Activated T-helper 1 cell treated with anti-CD3 and anti-CD28 coated beads, Interleukin-2, amount 50 U/mL, for 16 hours (primary cell): Measurements from ENCODE around the gene AMN.
"Not testable (repeated sequence)": the region's sequence is repeated elsewhere in the genome, so short reads cannot be mapped to it uniquely, and the experiment has no call there.

Experiments used
- DNase-seq, 2 donors: peaks; one replicate each; pipeline ENCODE4 v3.0.0-alpha.2; 2020; ENCODE audit warnings: low read depth in 1 of 2, low spot score in 1 of 2

The AMN gene

DNA sequence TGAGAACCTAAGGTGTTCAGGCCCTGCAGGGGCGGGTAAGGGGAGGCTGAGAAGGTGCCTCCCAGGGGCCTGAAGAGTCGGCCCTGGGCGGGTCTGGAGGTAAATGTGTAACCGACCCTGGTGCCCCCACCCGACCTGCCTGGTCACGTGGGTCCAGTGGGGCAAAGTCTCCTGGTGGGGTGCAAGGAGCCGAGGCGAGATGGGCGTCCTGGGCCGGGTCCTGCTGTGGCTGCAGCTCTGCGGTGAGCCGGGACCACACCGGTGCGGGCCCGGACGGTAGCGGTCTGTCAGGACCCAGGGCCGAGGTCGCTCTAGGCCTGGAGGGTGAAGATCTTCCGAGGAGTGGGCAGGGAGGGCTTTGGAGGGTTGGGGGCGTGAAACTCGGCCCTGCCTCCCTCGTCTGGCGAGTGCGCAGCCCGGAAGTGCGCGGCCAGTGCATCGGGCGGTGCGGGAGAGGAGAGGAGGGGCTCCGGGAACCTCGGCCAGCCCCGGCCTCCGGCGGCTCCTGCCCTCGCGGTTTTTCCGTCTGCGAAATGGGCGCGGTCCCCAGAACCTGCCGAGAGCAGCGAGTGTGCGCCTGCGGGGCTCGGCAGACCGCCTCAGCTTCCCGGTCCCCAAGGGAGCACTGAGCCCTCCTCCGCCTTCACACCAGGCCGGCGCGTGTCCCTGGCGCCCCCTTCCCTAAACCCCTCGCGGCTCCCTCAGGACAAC lies at the start of gene AMN:
Gene AMN (plus strand): TSS at position 174 of the 711 bp plus-strand sequence. CDS start 26 bp downstream, at position 200.
- no peak for DNase-seq

DNA sequence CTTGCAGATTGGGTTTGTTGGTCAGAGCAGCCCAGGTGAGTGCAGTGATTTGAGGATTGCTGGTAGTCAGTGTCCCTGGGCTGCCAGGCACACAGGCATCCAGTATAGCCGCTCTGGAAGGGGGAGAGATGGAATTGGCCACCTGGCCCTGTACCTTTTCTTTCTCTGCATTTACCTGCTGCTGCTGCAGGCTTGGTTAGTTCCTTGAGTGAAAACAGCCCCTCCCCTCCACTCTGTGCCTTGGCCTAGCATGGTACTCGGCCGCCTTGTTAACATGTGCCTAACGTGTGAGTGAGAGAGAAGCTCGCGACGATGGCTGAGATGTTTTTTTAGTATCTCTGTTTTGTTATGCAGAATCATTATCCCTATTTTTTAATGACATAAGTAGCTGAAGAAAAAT lies 49.3 kb upstream of the AMN start:
- no peak for DNase-seq

GRCh38 chr14:102873546-102874061 lies 48.9 kb upstream of the AMN start:
- DNase-seq: no peak

DNA sequence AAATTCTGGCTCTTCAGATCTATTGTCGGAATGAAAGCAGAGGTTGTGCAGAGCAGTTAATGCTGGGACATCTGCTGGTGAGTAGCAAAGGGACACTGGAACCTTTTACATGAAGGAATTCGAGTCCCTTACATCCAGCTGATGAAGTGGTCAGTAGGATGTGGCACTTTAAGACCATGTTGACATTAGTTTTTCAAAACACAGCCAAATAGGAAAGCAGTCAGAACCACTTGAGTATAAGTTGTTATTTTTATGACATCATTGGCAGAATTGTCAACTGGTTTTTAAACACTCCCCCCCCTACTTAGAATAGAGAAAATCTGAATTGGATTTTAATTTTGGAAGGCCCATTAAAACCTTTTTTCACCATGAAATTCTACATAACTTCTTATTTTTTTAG lies 46.8 kb upstream of the AMN start:
- no peak for DNase-seq

- DNase-seq: not testable (repeated sequence)
These were observed 45.0 kb upstream of the AMN start for GRCh38 chr14:102877511-102877910.

GRCh38 chr14:102878174-102878969 lies 44.1 kb upstream of the AMN start:
- DNase-seq: no peak

- no peak for DNase-seq
These were observed 43.4 kb upstream of the AMN start for GRCh38 chr14:102878970-102879460.

DNA sequence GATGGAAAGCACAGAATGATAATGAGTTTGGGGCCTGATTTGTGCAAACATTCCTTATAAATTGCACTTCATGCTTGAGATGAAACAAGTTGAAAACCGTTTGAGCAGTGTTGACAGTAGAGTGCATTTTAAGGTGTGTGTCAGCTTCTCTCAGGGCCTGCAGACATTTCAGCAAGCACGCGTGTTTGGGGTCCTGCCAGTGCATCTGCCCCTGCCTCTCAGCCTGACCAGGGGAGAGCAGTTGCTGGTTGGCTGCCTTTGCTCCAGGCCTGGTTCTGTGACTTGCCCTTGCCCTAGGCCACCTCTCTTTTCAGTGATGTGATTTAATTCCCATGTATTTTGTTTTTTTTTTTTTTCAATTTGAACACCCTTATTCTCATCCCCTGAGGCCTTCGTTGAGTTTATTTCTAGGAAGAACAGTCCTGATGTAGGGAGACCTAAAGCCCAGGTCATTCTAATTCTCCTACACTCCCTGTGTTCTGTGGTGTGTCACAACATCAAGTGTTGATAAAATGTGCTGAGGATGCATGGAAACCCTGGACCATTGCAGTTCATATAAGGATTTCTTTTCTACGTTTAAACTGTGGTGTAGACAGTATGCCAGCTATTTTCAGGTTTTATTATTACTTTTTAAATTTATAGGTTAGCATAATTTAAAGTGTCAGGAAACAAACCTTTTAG lies 40.1 kb upstream of the AMN start:
- DNase-seq: no peak

GRCh38 chr14:102883089-102883541 lies 39.3 kb upstream of the AMN start:
- DNase-seq: no peak

DNA sequence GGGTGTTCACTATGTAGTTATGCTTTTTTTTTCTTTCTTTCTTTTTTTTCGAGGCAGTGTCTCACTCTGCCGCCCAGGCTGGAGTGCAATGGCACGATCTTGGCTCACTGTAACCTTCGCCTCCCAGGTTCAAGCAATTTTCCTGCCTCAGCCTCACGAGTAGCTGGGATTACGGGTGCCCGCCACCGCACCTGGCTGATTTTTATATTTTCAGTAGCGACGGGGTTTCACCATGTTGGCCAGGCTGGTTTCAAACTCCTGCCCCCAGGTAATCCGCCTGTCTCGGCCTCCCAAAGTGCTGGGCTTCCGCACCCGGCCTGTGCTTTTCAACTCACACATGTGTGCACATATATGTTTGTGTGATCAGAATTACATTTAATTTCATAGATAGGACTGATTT lies 38.9 kb upstream of the AMN start:
- no peak for DNase-seq

DNA sequence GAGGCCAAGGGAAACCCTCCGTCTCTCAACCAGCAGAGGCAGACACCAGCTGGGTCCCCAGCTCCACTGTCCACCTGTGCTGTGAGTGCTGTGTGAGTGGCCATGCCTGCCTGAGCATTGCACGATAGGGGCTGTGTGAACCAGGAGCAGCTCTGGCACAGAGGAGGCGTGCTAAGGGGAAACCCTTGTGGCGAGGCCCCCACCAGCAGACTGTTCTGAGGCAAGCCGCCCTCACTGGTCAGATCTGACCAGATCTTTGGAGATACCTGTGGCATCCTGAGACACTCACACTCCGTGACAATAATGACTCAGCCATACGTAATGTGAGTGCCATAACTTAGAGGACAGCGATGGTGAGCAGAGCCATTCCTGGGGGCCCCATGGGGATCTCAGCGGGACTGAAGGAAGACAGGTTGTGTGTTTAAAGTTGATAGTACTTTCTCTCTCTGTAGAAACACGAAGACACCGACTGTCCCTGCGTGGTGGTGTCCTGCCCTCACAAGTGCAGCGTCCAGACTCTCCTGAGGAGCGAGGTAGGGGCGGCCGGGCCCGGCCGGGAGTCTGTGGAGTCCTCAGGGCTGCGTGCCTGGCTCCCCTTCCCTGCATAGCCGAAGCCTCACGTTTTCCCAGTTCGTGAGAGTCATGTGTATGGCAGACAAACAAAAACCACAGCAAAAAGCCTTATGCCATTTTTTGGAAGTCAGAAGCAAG lies 36.6 kb upstream of the AMN start:
- no peak for DNase-seq

DNA sequence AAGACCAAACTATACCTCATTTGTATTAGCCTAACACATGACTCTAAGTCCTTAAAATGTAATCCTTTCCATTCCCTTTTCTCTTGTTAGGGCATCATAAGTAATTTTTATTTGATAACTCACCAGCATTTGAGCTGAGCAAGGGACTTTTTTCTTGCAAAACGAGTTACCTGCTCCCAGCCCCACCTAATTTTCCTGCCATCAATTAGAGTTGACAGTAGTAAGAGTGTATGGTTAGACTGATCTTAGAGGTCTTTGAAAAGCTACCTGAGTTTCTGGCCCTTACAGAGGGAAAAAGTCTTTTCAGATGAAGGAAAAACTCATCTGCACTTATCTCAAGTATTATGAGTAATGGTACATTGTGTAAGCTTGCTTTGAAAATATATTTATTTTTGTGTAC lies 33.7 kb upstream of the AMN start:
- DNase-seq: no peak

DNA sequence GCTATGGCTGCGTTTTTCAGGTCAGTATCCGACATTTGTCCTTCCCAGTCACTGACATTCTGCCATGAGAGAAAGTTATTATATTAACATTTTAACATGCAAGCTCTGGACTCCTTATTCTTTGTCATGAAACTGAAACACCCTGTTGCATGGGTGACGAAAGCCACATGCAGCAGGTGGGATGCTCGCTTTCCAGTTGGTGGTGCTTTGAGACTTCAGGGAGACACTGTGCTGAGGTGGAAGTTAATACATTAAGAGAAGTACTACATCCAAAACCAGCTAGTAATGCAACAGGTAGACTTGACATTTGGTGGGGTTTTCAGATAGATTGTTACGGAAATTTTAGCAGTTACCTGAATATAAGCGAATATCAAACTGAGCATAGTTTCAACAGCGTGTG lies 32.8 kb upstream of the AMN start:
- DNase-seq: no peak

DNA sequence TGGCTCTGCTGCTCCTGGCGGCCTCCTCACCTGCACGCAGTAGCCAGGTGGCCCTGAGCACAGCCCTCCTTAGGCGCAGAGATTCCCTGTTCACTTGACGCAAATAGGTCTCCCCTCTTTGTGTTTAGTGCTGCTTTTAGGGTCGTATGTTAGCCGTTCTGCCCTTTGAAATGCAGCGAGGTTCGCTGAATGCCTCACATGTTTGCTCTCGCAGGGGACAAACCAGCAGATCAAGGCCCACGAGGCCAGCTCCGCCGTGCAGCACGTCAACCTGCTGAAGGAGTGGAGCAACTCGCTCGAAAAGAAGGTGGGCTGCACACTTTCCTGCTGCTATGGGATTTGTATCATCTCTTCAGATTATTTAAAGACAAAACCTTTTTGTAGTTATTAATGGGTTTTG lies 31.4 kb upstream of the AMN start:
- no peak for DNase-seq

DNA sequence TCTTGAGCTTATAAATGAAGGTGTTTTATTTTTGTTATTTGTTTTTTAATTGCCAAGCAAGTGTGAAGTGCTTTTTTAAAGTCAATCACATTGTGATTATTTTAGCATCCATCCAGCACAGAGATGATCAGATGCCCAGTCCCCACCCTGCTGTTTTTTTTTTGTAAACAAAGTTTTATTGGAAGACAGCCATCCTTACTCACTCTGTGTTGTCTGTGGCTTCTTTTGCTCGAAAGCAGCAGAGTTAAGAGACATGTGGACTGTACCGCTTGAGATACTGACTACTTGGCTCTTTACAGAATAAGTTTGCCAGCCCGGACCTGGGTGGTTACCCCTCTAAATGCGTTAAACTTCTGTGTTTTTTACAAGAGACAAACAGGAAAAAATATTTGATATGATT lies 30.9 kb upstream of the AMN start:
- no peak for DNase-seq

- no peak for DNase-seq
These were observed 29.8 kb upstream of the AMN start for GRCh38 chr14:102892651-102893050.

- no peak for DNase-seq
These were observed 29.0 kb upstream of the AMN start for GRCh38 chr14:102893452-102893851.

DNA sequence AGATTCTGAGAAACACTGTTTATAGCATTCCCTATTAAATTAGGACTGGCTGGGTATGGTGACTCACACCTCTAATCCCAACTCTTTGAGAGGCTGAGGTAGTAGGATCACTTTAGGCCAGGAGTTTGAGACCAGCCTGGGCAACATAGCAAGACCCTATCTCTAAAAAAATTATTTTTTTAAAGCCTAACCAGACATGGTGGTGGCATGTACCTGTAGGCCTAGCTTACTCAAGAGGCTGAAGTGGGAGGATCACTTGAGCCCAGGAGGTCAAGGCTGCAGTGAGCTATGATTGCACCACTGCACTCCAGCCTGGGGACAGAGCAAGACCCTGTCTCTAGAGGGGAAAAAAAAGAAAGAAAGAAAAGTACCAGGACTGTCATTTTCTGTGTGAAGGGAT lies 25.7 kb upstream of the AMN start:
- DNase-seq: not testable (repeated sequence)

- DNase-seq: no peak
These were observed 25.0 kb upstream of the AMN start for GRCh38 chr14:102897299-102898027.

- no peak for DNase-seq
These were observed 24.2 kb upstream of the AMN start for GRCh38 chr14:102898298-102898697.
